ENCODE measurements around the gene MYMK.

- TF ChIP-seq, protein P1, sequence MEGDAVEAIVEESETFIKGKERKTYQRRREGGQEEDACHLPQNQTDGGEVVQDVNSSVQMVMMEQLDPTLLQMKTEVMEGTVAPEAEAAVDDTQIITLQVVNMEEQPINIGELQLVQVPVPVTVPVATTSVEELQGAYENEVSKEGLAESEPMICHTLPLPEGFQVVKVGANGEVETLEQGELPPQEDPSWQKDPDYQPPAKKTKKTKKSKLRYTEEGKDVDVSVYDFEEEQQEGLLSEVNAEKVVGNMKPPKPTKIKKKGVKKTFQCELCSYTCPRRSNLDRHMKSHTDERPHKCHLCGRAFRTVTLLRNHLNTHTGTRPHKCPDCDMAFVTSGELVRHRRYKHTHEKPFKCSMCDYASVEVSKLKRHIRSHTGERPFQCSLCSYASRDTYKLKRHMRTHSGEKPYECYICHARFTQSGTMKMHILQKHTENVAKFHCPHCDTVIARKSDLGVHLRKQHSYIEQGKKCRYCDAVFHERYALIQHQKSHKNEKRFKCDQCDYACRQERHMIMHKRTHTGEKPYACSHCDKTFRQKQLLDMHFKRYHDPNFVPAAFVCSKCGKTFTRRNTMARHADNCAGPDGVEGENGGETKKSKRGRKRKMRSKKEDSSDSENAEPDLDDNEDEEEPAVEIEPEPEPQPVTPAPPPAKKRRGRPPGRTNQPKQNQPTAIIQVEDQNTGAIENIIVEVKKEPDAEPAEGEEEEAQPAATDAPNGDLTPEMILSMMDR (IDR thresholded peaks at IDR 0.05; ENCODE audit: borderline replicate concordance, extremely low read depth, low read length, poor library complexity, severe bottlenecking): no peak
- TF ChIP-seq EZH2 (IDR thresholded peaks at IDR 0.05; ENCODE audit: borderline replicate concordance, low read depth, low read length, severe bottlenecking): no peak
Measured at GRCh38 chr9:133506653-133507038, 18.1 kb downstream of the MYMK start.

All from DND-41 (cell line).